ENCODE data around the gene ACSM6.

ACSM6 gene, protein sequence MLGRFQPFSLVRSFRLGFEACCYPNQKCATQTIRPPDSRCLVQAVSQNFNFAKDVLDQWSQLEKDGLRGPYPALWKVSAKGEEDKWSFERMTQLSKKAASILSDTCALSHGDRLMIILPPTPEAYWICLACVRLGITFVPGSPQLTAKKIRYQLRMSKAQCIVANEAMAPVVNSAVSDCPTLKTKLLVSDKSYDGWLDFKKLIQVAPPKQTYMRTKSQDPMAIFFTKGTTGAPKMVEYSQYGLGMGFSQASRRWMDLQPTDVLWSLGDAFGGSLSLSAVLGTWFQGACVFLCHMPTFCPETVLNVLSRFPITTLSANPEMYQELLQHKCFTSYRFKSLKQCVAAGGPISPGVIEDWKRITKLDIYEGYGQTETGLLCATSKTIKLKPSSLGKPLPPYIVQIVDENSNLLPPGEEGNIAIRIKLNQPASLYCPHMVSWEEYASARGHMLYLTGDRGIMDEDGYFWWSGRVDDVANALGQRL

DNA sequence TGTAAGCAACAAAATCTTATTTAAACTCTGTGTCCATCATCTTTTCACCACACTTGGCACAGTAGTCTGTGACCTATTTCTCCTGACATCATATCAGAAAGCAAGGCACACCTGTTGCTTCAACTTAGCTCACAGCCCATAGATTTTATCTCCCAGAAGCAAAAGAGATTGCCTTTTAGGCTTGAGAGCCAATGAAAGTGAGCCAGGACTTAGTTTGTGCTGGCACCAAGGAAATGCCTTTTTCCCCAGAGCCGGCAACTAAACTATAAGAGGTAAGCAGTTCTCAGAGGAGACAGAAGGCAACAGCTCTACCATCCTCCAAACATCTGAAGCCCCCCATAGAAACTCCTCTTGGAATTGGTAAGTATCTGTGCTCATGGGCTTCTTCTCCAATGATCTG, at the start of gene ACSM6:
Gene ACSM6, plus strand, starts transcription at position 295 of the 400 bp plus-strand sequence. CDS start 248 bp downstream, outside the sequence.
- no peak within 1 kb of the TSS for H3K27ac ChIP-seq (ENCODE audit: low read depth, low read length)
- H3K9me3 ChIP-seq (ENCODE audit: control insufficient read depth in 1 of 2, low read length in 2 of 2): no peaks in the 10 kb centered on the region
- no peak within 1 kb of the TSS for H3K4me3 ChIP-seq (ENCODE audit: low read depth in 1 of 2, low read length in 2 of 2)

DNA sequence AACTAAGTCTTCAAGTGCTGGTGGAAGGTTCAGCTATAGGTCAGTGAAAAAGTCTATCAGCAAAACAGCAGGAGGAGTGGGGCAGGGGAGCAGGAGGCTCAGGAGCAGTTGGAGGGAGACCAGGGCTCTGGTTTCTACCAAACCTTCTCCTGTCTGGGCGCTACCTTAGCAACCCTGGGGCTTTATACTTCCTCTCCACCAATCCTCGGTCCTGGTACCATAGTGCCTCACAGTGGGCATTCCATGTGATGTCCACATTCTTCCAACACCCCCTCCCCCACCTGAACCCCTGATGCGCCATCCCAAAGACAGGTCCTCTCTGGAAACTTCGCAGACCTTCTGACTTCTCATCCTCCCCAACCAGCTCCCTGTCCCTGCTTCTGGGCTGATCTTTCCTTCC, 25.3 kb upstream of the ACSM6 start:
- Histone ChIP-seq H3K27ac (ENCODE audit: low read depth, low read length) (no peak overlapping the region), H3K9ac (ENCODE audit: low read depth in 1 of 2, low read length in 2 of 2) (no peak overlapping the region), H3K4me1 (ENCODE audit: control insufficient read depth in 1 of 2, insufficient read depth in 2 of 2, low read length in 2 of 2) (no peaks in the 10 kb centered on the region), H3K4me3 (ENCODE audit: low read depth in 1 of 2, low read length in 2 of 2) (no peak overlapping the region), H3K27me3 (ENCODE audit: control insufficient read depth in 1 of 2, insufficient read depth in 2 of 2, low read length in 2 of 2) (no peaks in the 10 kb centered on the region), H3K36me3 (ENCODE audit: control insufficient read depth in 1 of 2, insufficient read depth in 2 of 2, low read length in 2 of 2) (no peaks in the 10 kb centered on the region), H3K9me3 (ENCODE audit: control insufficient read depth in 1 of 2, low read length in 2 of 2) (no peaks in the 10 kb centered on the region)

More for the DNA sequence above, at the start of gene ACSM6:
- Histone ChIP-seq H3K36me3 (ENCODE audit: control insufficient read depth in 1 of 2, insufficient read depth in 2 of 2, low read length in 2 of 2) (no peaks in the 10 kb centered on the region), H3K4me1 (ENCODE audit: control insufficient read depth in 1 of 2, insufficient read depth in 2 of 2, low read length in 2 of 2) (no peaks in the 10 kb centered on the region), H3K27me3 (ENCODE audit: control insufficient read depth in 1 of 2, insufficient read depth in 2 of 2, low read length in 2 of 2) (no peaks in the 10 kb centered on the region), H3K9ac (ENCODE audit: low read depth in 1 of 2, low read length in 2 of 2) (no peak within 1 kb of the TSS)

DNA sequence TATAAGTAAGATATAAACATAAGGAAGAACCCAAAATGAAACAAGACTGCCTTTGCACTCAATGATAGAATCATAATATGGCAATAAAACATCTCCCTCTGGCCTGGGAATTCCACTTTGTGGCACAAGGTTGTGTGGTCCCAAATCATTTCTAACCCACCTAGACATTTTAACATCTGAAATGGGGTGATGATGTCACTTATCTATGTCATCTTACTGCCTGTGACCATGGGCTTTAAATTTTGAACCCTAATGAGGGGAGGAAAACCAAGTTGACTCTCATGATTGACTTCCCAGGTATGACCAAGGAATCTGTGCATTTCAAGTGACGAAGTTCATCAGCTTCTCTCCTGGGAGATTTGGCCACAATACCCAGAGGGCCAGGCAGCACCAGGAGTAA, 24.5 kb upstream of the ACSM6 start:
- H3K9ac ChIP-seq (ENCODE audit: low read depth in 1 of 2, low read length in 2 of 2): no peak overlapping the region
- H3K36me3 ChIP-seq (ENCODE audit: control insufficient read depth in 1 of 2, insufficient read depth in 2 of 2, low read length in 2 of 2): no peaks in the 10 kb centered on the region
- H3K4me3 ChIP-seq (ENCODE audit: low read depth in 1 of 2, low read length in 2 of 2): no peak overlapping the region
- H3K9me3 ChIP-seq (ENCODE audit: control insufficient read depth in 1 of 2, low read length in 2 of 2): no peaks in the 10 kb centered on the region
- no peak overlapping the region for H3K27ac ChIP-seq (ENCODE audit: low read depth, low read length)
- no peaks in the 10 kb centered on the region for H3K27me3 ChIP-seq (ENCODE audit: control insufficient read depth in 1 of 2, insufficient read depth in 2 of 2, low read length in 2 of 2)
- no peaks in the 10 kb centered on the region for H3K4me1 ChIP-seq (ENCODE audit: control insufficient read depth in 1 of 2, insufficient read depth in 2 of 2, low read length in 2 of 2)

DNA sequence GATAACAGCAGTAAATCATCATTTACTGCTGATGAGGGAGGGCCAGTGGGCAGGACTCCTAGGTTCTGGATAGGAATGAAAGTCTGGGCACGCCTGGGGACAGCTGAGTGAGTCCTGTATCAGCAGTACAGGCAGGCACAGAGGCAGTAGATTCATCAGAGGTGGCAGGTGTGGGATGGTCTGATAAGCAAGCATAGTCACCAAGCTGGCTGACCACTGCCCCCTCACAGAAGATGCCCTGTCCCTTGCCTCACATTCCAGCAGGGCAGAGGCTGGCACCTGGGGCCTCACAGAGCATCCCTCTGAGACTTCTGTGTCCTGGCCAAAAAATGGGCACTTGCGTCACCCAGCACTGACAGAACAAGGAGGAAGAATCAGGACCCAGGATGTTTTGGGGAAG, 23.2 kb upstream of the ACSM6 start:
- H3K4me3 ChIP-seq (ENCODE audit: low read depth in 1 of 2, low read length in 2 of 2): no peak overlapping the region
- no peaks in the 10 kb centered on the region for H3K36me3 ChIP-seq (ENCODE audit: control insufficient read depth in 1 of 2, insufficient read depth in 2 of 2, low read length in 2 of 2)
- H3K27ac ChIP-seq (ENCODE audit: low read depth, low read length): no peak overlapping the region
- H3K4me1 ChIP-seq (ENCODE audit: control insufficient read depth in 1 of 2, insufficient read depth in 2 of 2, low read length in 2 of 2): no peaks in the 10 kb centered on the region
- H3K9me3 ChIP-seq (ENCODE audit: control insufficient read depth in 1 of 2, low read length in 2 of 2): no peaks in the 10 kb centered on the region
- H3K27me3 ChIP-seq (ENCODE audit: control insufficient read depth in 1 of 2, insufficient read depth in 2 of 2, low read length in 2 of 2): no peaks in the 10 kb centered on the region
- no peak overlapping the region for H3K9ac ChIP-seq (ENCODE audit: low read depth in 1 of 2, low read length in 2 of 2)

DNA sequence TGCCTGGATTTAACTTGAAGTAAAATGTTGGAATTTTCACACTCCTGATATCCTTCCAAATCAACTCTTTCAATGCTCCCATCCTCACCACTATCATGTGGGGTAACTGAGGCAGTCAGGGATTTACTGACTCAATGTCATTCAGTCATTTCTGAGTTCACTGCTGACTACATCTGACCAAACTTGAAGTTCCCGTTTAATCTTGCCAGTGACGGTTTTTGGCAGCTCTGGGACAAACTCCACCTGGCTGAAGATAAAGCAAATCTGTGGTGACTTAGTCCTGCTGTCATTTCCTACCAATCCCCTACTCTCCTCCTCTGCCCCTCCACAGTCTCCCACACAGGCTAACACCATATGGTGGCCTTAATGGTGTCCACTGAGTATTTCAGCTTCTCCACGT, 22.7 kb upstream of the ACSM6 start:
- Histone ChIP-seq H3K27ac (ENCODE audit: low read depth, low read length) (no peak overlapping the region), H3K4me3 (ENCODE audit: low read depth in 1 of 2, low read length in 2 of 2) (no peak overlapping the region), H3K27me3 (ENCODE audit: control insufficient read depth in 1 of 2, insufficient read depth in 2 of 2, low read length in 2 of 2) (no peaks in the 10 kb centered on the region), H3K9ac (ENCODE audit: low read depth in 1 of 2, low read length in 2 of 2) (no peak overlapping the region), H3K36me3 (ENCODE audit: control insufficient read depth in 1 of 2, insufficient read depth in 2 of 2, low read length in 2 of 2) (no peaks in the 10 kb centered on the region), H3K9me3 (ENCODE audit: control insufficient read depth in 1 of 2, low read length in 2 of 2) (peaks cover 0 to 3% of the 10 kb centered on the region in 2 donors), H3K4me1 (ENCODE audit: control insufficient read depth in 1 of 2, insufficient read depth in 2 of 2, low read length in 2 of 2) (no peaks in the 10 kb centered on the region)

DNA sequence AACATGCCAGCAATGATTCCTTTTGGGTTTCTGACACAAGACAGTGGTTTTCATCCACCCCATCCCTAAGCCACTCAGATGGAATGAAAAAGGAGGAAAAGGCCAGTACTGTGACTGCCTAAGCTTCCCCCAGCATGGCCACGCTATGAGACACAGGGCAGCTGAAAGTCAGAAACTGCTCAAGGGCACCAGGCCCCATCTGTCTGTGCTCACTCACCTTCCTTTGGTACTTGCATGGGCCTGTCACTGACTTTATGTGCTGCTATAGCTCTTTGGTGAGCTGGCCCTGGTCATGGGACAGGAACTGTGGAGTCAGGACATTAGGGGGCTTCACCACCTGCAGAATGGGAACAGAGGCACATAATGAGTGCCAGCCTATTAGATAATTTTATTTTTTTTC, 21.2 kb upstream of the ACSM6 start:
- Histone ChIP-seq H3K9me3 (ENCODE audit: control insufficient read depth in 1 of 2, low read length in 2 of 2) (peaks cover 0 to 4% of the 10 kb centered on the region in 2 donors), H3K4me3 (ENCODE audit: low read depth in 1 of 2, low read length in 2 of 2) (no peak overlapping the region), H3K27ac (ENCODE audit: low read depth, low read length) (no peak overlapping the region), H3K36me3 (ENCODE audit: control insufficient read depth in 1 of 2, insufficient read depth in 2 of 2, low read length in 2 of 2) (no peaks in the 10 kb centered on the region), H3K9ac (ENCODE audit: low read depth in 1 of 2, low read length in 2 of 2) (no peak overlapping the region), H3K4me1 (ENCODE audit: control insufficient read depth in 1 of 2, insufficient read depth in 2 of 2, low read length in 2 of 2) (no peaks in the 10 kb centered on the region), H3K27me3 (ENCODE audit: control insufficient read depth in 1 of 2, insufficient read depth in 2 of 2, low read length in 2 of 2) (no peaks in the 10 kb centered on the region)

DNA sequence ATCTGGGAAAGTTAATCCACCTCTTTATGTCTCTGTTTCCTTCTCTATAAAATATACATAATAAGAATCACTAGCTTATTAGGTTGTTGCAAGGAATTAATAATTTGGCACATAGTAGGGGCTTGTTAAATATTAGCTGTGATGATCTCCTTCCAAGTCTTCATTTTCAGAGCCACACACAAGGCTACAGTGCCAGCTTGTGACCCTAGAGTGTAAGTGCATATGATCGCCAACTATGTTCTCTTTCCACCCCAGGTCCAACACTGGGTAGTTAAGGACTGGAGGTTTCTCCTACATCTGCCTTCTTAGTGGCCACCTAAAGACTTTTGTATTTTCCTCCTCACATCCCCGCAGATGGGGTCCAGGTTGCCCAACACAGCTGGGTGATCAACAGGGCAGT, 17.9 kb upstream of the ACSM6 start:
- Histone ChIP-seq H3K27me3 (ENCODE audit: control insufficient read depth in 1 of 2, insufficient read depth in 2 of 2, low read length in 2 of 2) (no peaks in the 10 kb centered on the region), H3K9ac (ENCODE audit: low read depth in 1 of 2, low read length in 2 of 2) (no peak overlapping the region), H3K27ac (ENCODE audit: low read depth, low read length) (no peak overlapping the region), H3K4me1 (ENCODE audit: control insufficient read depth in 1 of 2, insufficient read depth in 2 of 2, low read length in 2 of 2) (no peaks in the 10 kb centered on the region), H3K9me3 (ENCODE audit: control insufficient read depth in 1 of 2, low read length in 2 of 2) (peaks cover 0 to 4% of the 10 kb centered on the region in 2 donors), H3K36me3 (ENCODE audit: control insufficient read depth in 1 of 2, insufficient read depth in 2 of 2, low read length in 2 of 2) (no peaks in the 10 kb centered on the region), H3K4me3 (ENCODE audit: low read depth in 1 of 2, low read length in 2 of 2) (no peak overlapping the region)

DNA sequence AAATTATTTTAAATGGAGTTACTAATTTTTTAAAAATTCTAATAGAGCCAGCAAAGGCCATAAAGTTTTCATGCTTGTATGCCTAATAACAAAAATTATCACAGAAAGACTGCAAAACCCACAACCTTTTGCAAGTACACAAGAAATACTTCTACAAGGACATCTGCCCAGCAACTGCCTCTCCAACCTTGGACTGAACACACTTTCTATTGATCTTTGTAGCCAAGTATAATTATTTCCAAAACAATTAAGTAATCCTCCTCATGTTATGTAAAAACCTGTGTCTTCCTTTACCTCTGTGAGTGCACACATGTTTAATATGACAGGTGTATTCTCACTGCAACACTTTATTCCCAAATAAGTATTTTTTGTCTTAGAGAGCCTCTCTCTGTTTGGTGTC, 16.6 kb upstream of the ACSM6 start:
- peaks cover 0 to 4% of the 10 kb centered on the region in 2 donors for H3K9me3 ChIP-seq (ENCODE audit: control insufficient read depth in 1 of 2, low read length in 2 of 2)
- no peak overlapping the region for H3K9ac ChIP-seq (ENCODE audit: low read depth in 1 of 2, low read length in 2 of 2)
- H3K27me3 ChIP-seq (ENCODE audit: control insufficient read depth in 1 of 2, insufficient read depth in 2 of 2, low read length in 2 of 2): no peaks in the 10 kb centered on the region
- H3K4me3 ChIP-seq (ENCODE audit: low read depth in 1 of 2, low read length in 2 of 2): no peak overlapping the region
- peaks cover 0 to 4% of the 10 kb centered on the region in 2 donors for H3K4me1 ChIP-seq (ENCODE audit: control insufficient read depth in 1 of 2, insufficient read depth in 2 of 2, low read length in 2 of 2)
- H3K36me3 ChIP-seq (ENCODE audit: control insufficient read depth in 1 of 2, insufficient read depth in 2 of 2, low read length in 2 of 2): no peaks in the 10 kb centered on the region
- H3K27ac ChIP-seq (ENCODE audit: low read depth, low read length): no peak overlapping the region

DNA sequence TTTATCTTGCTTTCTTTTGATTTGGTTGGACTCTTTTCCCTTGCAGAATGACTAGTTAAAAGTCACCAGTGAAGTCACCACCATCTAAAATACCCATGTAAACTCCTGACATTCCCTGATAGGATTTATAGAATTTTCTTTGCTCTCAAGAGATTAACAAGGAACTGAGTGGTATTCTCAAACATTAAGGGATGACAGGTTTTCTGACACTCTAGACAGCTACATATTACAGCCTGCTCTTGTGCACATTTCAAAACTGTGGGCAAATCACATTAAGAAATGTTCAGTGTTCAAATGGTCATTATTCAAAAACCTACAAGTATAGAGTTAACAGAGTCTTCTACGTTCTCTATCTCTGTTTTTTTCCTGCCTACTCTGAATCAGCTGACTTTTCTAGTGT, 15.8 kb upstream of the ACSM6 start:
- Histone ChIP-seq H3K4me3 (ENCODE audit: low read depth in 1 of 2, low read length in 2 of 2) (no peak overlapping the region), H3K36me3 (ENCODE audit: control insufficient read depth in 1 of 2, insufficient read depth in 2 of 2, low read length in 2 of 2) (no peaks in the 10 kb centered on the region), H3K27me3 (ENCODE audit: control insufficient read depth in 1 of 2, insufficient read depth in 2 of 2, low read length in 2 of 2) (no peaks in the 10 kb centered on the region), H3K9me3 (ENCODE audit: control insufficient read depth in 1 of 2, low read length in 2 of 2) (peaks cover 0 to 4% of the 10 kb centered on the region in 2 donors), H3K9ac (ENCODE audit: low read depth in 1 of 2, low read length in 2 of 2) (no peak overlapping the region), H3K27ac (ENCODE audit: low read depth, low read length) (no peak overlapping the region), H3K4me1 (ENCODE audit: control insufficient read depth in 1 of 2, insufficient read depth in 2 of 2, low read length in 2 of 2) (peaks cover 0 to 4% of the 10 kb centered on the region in 2 donors)

DNA sequence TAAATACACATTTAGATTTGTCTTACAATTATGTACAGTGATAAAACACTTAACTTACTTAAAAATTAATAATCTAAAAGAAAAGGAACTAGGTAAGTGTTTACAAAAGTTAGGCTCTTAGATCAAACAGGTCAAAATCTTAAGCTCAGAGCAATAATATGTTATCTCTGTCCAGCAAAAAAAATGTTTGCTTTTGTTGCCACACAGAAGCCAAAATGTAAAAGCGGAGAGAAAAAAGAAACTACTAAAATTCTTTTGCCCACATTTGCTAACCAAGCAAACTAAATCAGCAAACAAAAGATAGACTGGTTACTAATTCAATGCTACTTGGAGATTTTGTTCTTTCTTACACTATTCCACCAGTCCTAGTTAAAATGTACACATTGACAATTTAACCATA, 15.2 kb upstream of the ACSM6 start:
- H3K27ac ChIP-seq (ENCODE audit: low read depth, low read length): no peak overlapping the region
- H3K27me3 ChIP-seq (ENCODE audit: control insufficient read depth in 1 of 2, insufficient read depth in 2 of 2, low read length in 2 of 2): no peaks in the 10 kb centered on the region
- no peak overlapping the region for H3K4me3 ChIP-seq (ENCODE audit: low read depth in 1 of 2, low read length in 2 of 2)
- no peaks in the 10 kb centered on the region for H3K36me3 ChIP-seq (ENCODE audit: control insufficient read depth in 1 of 2, insufficient read depth in 2 of 2, low read length in 2 of 2)
- H3K9me3 ChIP-seq (ENCODE audit: control insufficient read depth in 1 of 2, low read length in 2 of 2): peaks cover 0 to 4% of the 10 kb centered on the region in 2 donors
- H3K4me1 ChIP-seq (ENCODE audit: control insufficient read depth in 1 of 2, insufficient read depth in 2 of 2, low read length in 2 of 2): peaks cover 0 to 4% of the 10 kb centered on the region in 2 donors
- H3K9ac ChIP-seq (ENCODE audit: low read depth in 1 of 2, low read length in 2 of 2): no peak overlapping the region

Measured in duodenal mucosa (tissue), 2 donors.